HG03097 (cell line): Measurements from ENCODE around the gene DNM1L.

Source experiments
- ATAC-seq: cut with Tn5 transposase; IDR thresholded peaks from one replicate; pipeline ENCODE4 v1.9.1; 2021; ENCODE audit not compliant: unreplicated experiment, low FRiP score

The DNM1L gene

DNA sequence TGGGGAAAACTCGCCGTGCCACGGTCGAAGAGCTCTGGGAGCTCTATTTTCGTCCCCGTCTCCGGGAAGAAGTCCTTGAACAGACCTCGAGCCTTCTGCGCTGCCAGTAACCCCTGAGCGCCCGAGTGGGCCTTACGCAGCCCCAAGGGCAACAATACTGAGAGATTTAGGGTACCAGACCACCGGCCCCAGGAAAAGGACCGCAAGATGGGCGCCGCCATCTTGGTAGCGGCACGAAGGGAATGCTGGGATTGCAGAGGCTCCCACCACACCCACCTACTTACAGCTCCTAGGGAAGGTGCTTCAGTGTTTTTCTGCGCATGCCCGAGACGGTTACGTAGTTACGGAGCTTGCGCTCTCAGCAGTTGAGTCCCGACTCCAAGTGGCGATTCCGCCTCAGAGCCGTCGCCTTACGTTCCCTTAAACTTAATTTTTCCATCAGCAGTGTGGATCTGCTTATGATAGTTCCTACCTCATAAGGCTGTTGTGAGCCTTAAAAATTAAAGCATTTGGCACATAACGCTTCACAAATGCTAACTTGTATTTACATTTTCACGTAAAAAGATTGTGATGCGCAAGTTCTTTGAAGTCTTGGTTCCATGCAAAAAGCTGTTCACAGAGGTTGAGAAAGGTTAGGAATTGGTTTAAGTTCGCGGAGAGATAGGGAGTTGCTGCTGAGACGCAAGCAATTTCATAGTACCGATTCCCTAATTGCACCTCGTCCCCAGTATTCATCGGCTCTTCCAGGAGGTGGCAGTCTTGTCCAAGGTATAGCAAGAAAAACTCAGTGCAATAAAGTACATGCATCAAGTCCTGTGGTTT lies 76.8 kb downstream of the DNM1L start, which contains the start of gene YARS2:
Gene YARS2 (minus strand): TSS at position 244 of the 822 bp plus-strand sequence. CDS start 23 bp downstream, at position 221.
- peak; percentile 92 for ATAC-seq

GRCh38 chr12:32756476-32757066 lies 77.5 kb downstream of the DNM1L start:
- ATAC-seq: no peak

DNA sequence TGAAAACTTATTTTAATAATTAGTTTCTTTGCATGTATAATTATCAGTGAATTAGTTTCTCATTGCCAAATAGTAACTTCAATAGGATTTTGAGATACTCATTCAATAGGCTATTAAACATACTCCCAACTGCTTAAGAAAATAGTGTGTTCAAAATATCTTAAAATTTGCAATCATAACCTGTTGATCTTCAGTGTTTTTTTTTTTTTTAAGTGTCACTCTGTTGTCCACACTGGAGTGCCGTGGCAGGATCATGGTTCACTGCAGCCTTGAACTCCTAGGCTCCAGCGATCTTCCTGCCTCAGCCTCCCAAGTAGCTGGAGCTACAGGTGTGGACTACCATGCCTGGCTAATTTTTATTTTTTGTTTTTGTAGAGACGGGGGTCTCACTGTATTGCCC lies 78.1 kb downstream of the DNM1L start:
- no peak for ATAC-seq

DNA sequence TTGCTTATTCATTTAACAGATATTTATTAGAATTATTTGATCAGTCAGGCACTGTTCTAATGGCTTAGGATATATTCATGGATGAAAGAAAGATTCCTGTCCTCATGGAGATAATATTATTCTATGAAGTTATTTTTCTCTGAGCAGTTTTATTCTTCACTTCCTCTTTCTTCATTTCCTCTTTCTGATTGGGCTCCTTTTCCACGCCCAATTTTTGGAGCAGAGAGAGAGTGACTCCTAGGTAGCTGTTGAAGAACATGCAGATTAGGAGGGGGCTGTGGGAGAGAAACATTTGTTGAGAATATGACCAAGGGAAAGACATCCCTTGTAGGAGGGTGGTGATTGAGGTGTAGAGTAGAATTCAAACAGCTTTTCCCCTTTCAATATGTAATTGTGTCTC lies 82.6 kb downstream of the DNM1L start:
- no peak for ATAC-seq

GRCh38 chr12:32765906-32766305 lies 86.8 kb downstream of the DNM1L start:
- ATAC-seq: no peak

GRCh38 chr12:32768518-32768917 lies 89.4 kb downstream of the DNM1L start:
- no peak for ATAC-seq

DNA sequence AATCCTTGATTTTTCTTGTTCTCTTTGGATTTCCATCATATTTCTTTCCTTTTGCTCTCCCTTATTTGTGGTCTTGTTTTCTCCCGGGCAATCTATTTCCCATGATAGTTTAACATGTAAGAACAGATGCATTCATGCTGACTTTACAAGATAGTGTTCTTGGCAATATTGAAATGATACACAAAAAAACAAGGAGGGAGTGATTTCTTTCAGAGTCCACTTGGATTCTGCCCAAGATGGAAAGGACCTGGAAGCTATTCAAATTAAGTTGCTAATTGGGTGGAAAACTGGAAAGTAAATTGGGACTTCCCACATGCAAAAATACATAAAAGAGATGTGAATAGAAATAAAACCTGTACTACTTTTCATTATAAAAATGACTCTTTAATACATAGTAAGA lies 91.0 kb downstream of the DNM1L start:
- no peak for ATAC-seq

DNA sequence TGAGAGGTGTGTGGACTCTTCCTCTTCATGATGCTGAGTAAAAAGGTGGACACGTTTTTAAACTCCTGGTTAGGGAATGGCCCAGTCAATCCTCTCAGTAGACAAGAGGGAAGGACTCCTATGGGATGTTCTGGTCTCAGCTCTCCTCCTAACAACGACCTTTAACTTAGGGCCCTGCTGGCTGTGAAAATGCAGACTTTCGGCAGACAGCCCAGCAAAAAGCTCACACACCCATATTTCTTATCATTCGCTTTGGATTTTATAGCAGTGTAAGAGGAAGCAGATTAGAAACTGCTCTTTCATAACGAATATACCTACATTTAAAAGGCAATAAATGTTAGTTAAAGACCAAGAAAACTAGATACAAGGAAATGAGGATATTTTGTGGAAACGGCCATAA lies 94.6 kb downstream of the DNM1L start:
- ATAC-seq: no peak

DNA sequence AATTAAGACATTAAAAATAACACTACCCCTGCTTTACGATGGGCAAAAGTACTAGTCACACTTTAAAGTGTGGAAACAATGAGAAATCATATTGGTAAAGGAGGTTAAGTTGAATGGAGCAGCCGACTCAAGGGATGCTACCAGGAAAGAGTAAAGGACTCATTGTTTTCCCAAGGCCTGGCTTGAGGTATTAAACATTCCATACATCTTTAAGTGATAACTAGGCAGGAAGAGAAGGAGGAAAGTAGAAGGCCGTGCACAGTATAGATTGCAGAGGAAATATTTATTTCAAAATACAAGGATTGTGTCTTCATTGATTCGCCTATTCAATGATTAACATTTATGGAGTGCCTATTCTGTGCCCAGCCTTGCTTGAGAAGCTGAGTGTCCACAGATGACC lies 97.2 kb downstream of the DNM1L start:
- ATAC-seq: no peak

DNA sequence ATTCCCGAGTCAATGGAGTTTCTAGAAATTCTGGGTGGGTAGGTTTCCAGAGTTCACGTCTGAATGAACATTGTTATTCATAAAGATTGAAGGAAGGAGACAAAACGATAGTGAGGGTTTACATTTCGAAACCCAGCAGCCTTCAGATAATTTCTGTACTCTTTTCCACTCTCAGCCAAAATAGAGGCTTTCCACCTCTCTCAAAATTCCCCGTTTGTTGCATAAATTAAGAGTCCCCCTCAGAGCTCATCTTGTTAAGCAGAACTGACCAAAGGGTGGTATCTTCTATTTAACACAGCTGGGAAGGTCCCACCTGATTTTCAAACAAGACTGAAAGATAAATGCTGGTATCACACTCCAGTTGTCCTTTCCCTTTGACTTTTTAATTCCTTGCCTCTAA lies 98.1 kb downstream of the DNM1L start:
- no peak for ATAC-seq

GRCh38 chr12:32777691-32778175 lies 98.6 kb downstream of the DNM1L start:
- ATAC-seq: no peak

- no peak for ATAC-seq
Measured at GRCh38 chr12:32780071-32780470, 101.0 kb downstream of the DNM1L start.

DNA sequence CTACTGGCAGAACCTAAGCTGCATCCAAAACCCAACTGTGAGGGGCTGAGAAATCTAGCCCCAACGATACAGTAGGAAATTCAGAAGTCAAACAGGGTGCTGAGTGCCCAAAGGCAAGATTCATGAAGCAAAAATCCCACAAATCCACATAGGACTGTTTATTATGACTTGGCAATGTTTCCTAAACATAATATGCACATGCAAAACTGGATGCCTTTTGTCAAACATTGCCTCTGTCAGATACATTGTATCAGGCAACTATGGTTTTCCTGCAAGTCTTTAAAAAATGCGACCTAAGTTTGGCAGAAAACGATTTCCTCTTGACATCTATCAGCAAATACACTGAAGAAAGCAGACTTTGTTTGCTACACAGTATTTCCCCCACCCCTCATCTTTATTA lies 103.9 kb downstream of the DNM1L start:
- no peak for ATAC-seq

GRCh38 chr12:32785557-32785956 lies 106.5 kb downstream of the DNM1L start:
- no peak for ATAC-seq

DNA sequence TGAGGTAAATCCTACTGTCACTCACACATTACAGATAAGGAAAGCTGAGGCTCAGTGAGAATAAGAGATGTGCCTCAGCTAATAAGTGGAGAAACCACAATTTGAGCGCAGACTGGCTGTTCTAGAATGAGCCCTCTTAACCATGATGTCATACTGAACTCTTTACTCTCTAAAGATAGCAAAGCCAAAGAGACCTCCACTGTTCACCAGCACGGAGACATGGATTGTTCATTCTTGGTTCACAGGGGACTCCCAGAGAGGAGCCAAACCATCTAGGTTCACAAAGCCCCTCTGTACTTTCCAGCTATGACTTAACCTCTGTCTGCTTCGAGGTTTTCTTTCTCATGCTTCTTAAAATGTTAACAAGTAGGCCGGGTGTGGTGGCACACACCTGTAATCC lies 109.3 kb downstream of the DNM1L start:
- no peak for ATAC-seq

DNA sequence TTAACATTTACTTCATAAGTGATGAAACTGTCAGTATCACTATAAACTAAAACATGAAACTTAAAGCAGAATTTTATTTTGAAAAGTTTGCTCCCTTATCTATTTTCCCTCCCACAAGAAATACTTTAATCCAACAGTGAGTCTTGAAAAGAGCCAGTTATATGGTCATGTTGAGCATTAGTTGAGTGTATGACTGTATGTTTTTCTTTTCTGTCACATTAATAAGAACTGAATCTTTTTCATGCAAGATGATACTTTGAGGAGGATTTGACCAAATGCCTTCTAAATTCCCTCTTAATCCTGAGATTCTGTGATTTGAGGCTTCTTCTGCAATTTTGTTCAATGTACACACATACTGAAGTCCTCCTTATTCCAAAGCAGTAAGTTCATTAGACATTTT lies 110.3 kb downstream of the DNM1L start:
- no peak for ATAC-seq

- ATAC-seq: no peak
Measured at GRCh38 chr12:32789916-32790315, 110.8 kb downstream of the DNM1L start.

DNA sequence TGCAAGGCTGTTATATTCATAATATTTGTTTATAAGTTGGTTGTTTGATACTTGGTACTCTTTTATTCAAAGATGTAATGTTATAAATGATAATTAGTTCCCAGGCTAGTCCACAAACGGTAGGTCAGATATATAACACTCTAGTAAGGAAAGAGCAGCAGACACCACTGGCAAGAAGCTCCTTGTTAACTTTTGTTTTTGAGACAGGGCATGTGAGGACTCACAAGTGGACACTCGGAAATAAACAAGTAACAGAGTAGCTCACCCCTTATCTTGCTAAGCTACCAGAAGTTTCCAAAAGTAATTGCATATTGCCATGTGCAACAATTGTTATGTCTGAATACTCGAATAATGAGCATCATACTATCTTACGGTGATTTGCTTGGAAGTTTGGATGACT lies 115.2 kb downstream of the DNM1L start:
- no peak for ATAC-seq
